HepG2 (cell line): ENCODE data around the gene MOB4. TPM values are rescaled to one million over a fixed set of nuclear protein-coding genes. Genes with fewer than 3 reads are reported as not detected.

Source experiments
- ATAC-seq: fragments of 200-7000 bp; cut with Tn5 transposase; 3 replicates; pipeline ENCODE4 v1.9.1; 2020; ENCODE audit warnings: mild to moderate bottlenecking, moderate library complexity
- Bru-seq: library from RNA; stranded (reverse); fragments of 400-500 nt; gene quantifications from one replicate; lab custom pipeline; 2021; lab: Mats Ljungman, UMichigan
- BruChase-seq, 2 experiments: library from RNA; stranded (reverse); fragments of 400-500 nt; gene quantifications; one replicate each; lab custom pipeline; 2021; lab: Mats Ljungman, UMichigan
- BruUV-seq: library from RNA; stranded (reverse); fragments of 400-500 nt; replicated peaks from 2 replicates; lab custom pipeline; 2021; lab: Mats Ljungman, UMichigan
- CTCF ChIA-PET: fragments of 300-600 bp; formaldehyde crosslinking; extraction: SDS; loops from one replicate; lab custom pipeline; 2021; ENCODE audit warnings: low total read pairs, inconsistent platforms, low intra/inter-chr PET ratio; lab: Yijun Ruan, JAX
- POLR2A ChIA-PET: fragments of 350-600 bp; sonication (Branson Sonifier 250); formaldehyde crosslinking; loops from one replicate; lab custom pipeline; 2020; ENCODE audit warnings: antibody characterized with exemption, inconsistent platforms; lab: Yijun Ruan, JAX
- DNase-seq: peaks from one replicate; pipeline ENCODE4 v3.0.0-alpha.2; 2015; ENCODE audit warnings: low spot score
- FAIRE-seq: peaks from 3 replicates; lab custom pipeline; 2011; peaks lifted over from hg19 to GRCh38; lab: Jason Lieb, UNC
- H2AFZ ChIP-seq: one replicate; pipeline ENCODE4 v1.6.1; 2011; ENCODE audit warnings: low read length, inconsistent platforms
- H3K27ac ChIP-seq: fragments of 300-600 bp; 3 replicates; pipeline ENCODE4 v1.8.0; 2011; ENCODE audit warnings: mixed run types, mild to moderate bottlenecking, mixed read lengths, low read length, inconsistent platforms; ENCODE audit not compliant: insufficient read depth; ENCODE audit errors: extremely low read length
- H3K27me3 ChIP-seq, 2 experiments: fragments of 200-600 bp in 1 of 2; 2 replicates in 1 of 2; 3 replicates in 1 of 2; pipeline versions ENCODE4 v1.6.0 to v1.8.0; 2011; ENCODE audit warnings: low read length in 2 of 2, mild to moderate bottlenecking in 2 of 2, moderate library complexity in 2 of 2, inconsistent platforms in 1 of 2; ENCODE audit not compliant: insufficient read depth in 2 of 2, control insufficient read depth in 1 of 2
- H3K36me3 ChIP-seq, 2 experiments: fragments of 200-600 bp in 1 of 2; replicated peaks in 1 of 2; 2 replicates in 1 of 2; 3 replicates in 1 of 2; pipeline versions ENCODE4 v1.5.1 to v1.8.0; 2011; ENCODE audit warnings: low read length in 2 of 2, inconsistent platforms in 1 of 2; ENCODE audit not compliant: insufficient read depth in 2 of 2, control insufficient read depth in 1 of 2
- H3K4me1 ChIP-seq: 2 replicates; pipeline ENCODE4 v1.5.1; 2012; ENCODE audit warnings: low read length, inconsistent platforms; ENCODE audit not compliant: insufficient read depth
- H3K4me2 ChIP-seq: 2 replicates; pipeline ENCODE4 v1.6.0; 2011; ENCODE audit warnings: low read depth, low read length, inconsistent platforms
- H3K4me3 ChIP-seq, 3 experiments: fragments of 200-600 bp in 1 of 3; sonication (generic), shearing (Covaris generic) in 1 of 3; replicated peaks in 1 of 3; 2 replicates each; pipeline ENCODE4 v1.5.1; 2011 to 2016; ENCODE audit warnings: low read length in 3 of 3, inconsistent platforms in 2 of 3, low read depth in 2 of 3, mild to moderate bottlenecking in 2 of 3, control low read depth in 1 of 3, mixed read lengths in 1 of 3; ENCODE audit not compliant: insufficient read depth in 1 of 3
- H3K79me2 ChIP-seq: one replicate; pipeline ENCODE4 v1.6.1; 2011; ENCODE audit warnings: low read length, inconsistent platforms; ENCODE audit not compliant: insufficient read depth
- H3K9ac ChIP-seq: 2 replicates; pipeline ENCODE4 v1.6.0; 2011; ENCODE audit warnings: mild to moderate bottlenecking, low read depth, low read length, inconsistent platforms; ENCODE audit not compliant: insufficient read depth
- H3K9me3 ChIP-seq: 2 replicates; pipeline ENCODE4 v1.5.1; 2012; ENCODE audit warnings: mild to moderate bottlenecking, low read length
- H4K20me1 ChIP-seq: 2 replicates; pipeline ENCODE4 v1.6.0; 2011; ENCODE audit warnings: inconsistent platforms, mild to moderate bottlenecking, low read length, moderate library complexity; ENCODE audit not compliant: insufficient read depth
- CREB3 ChIP-seq: sonication (generic); formaldehyde crosslinking; IDR thresholded peaks from 2 replicates; pipeline ENCODE4 v1.5.0; 2020; ENCODE audit warnings: missing genetic modification reagents
- GMEB1 ChIP-seq: sonication (generic); formaldehyde crosslinking; IDR thresholded peaks from 2 replicates; pipeline ENCODE4 v1.5.1; 2020; ENCODE audit warnings: missing genetic modification reagents, mild to moderate bottlenecking, borderline replicate concordance
- MTA3 ChIP-seq: sonication (generic); formaldehyde crosslinking; IDR thresholded peaks from 2 replicates; pipeline ENCODE4 v1.4.0; 2020; ENCODE audit warnings: missing genetic modification reagents
- U2AF2 ChIP-seq: fragments of 200-400 bp; formaldehyde crosslinking; IDR thresholded peaks from 2 replicates; pipeline ENCODE4 v1.6.1; 2017; ENCODE audit warnings: low read depth, mild to moderate bottlenecking, low read length
- ZHX1 ChIP-seq: sonication (generic); formaldehyde crosslinking; IDR thresholded peaks from 2 replicates; pipeline ENCODE4 v1.8.1; 2022; ENCODE audit warnings: low read depth, mild to moderate bottlenecking, missing genetic modification reagents
- ZKSCAN5 ChIP-seq: sonication (generic); formaldehyde crosslinking; IDR thresholded peaks from 2 replicates; pipeline ENCODE4 v1.5.1; 2020; ENCODE audit warnings: mild to moderate bottlenecking, missing genetic modification reagents
- ZNF598 ChIP-seq: sonication (generic); formaldehyde crosslinking; IDR thresholded peaks from 2 replicates; pipeline ENCODE4 v1.5.1; 2020; ENCODE audit warnings: mild to moderate bottlenecking, missing genetic modification reagents, borderline replicate concordance
- ZNF616 ChIP-seq: sonication (generic); formaldehyde crosslinking; IDR thresholded peaks from 2 replicates; pipeline ENCODE4 v1.5.0; 2020; ENCODE audit warnings: low read depth, mild to moderate bottlenecking, missing genetic modification reagents
- ZNF766 ChIP-seq: sonication (generic); formaldehyde crosslinking; IDR thresholded peaks from 2 replicates; pipeline ENCODE4 v1.5.0; 2020; ENCODE audit warnings: missing genetic modification reagents, borderline replicate concordance
- ZNF782 ChIP-seq: sonication (generic); formaldehyde crosslinking; IDR thresholded peaks from 2 replicates; pipeline ENCODE4 v1.4.0; 2020; ENCODE audit warnings: missing genetic modification reagents, mild to moderate bottlenecking, borderline replicate concordance
- WGBS: methylation state at CpG from one replicate; pipeline ENCODE4 v1.1.6; 2017; ENCODE audit warnings: low lambda C conversion rate; 5-methylcytosine and 5-hydroxymethylcytosine counted together
- in situ Hi-C: cut with HindIII; loops from 2 replicates; pipeline ENCODE4 v1.10.0; 2017; ENCODE audit warnings: low pct_unique_long_range_greater_than_20kb; ENCODE audit not compliant: extremely low pct_ligation_motif_present
- intact Hi-C: fragments of 100-400 bp; cut with micrococcal nuclease; formaldehyde crosslinking; loops from one replicate; pipeline ENCODE4 v1.10.0; 2022; ENCODE audit not compliant: unreplicated experiment
- long read RNA-seq, 2 experiments: library from RNA in 1 of 2; library from polyadenylated mRNA in 1 of 2; stranded (forward) in 1 of 2; unstranded in 1 of 2; transcript quantifications; one replicate each; pipeline ENCODE4 v2.0.0, GENCODE V29; 2019 to 2022
- polyA minus RNA-seq, 3 experiments: library from RNA; depleted of rRNA, polyadenylated mRNA; stranded (reverse); fragments of >200 nt; gene quantifications; 2 replicates each; pipeline ENCODE4 v1.2.3, GENCODE V29; 2011; ENCODE audit warnings: low replicate concordance in 1 of 3
- polyA plus RNA-seq, 8 experiments: library from polyadenylated mRNA; depleted of rRNA in 3 of 8; stranded (reverse) in 7 of 8; unstranded in 1 of 8; fragments of >200 nt; fragmentation: Illumina TruSeq in 4 of 8; extraction: Trizol in 4 of 8; gene quantifications; 2 replicates each; pipeline versions ENCODE4 v1.2.1 to v1.2.3, GENCODE V29; 2011 to 2016; ENCODE audit warnings: low read depth in 4 of 8, missing spikeins in 1 of 8, mixed read lengths in 1 of 8; ENCODE audit not compliant: insufficient read depth in 1 of 8
- total RNA-seq, 5 experiments: library from RNA; depleted of rRNA; stranded (reverse); fragments of >200 nt; fragmentation: Illumina TruSeq; extraction: Trizol; gene quantifications; 2 replicates each; pipeline ENCODE4 v1.2.3, GENCODE V29; 2016; ENCODE audit warnings: low read depth in 1 of 5

MOB4 gene
- total RNA-seq (2016; rRNA removed; fragmentation: Illumina TruSeq; extraction: Trizol) (38.6 and 68.3 TPM in 2 replicates), polyA plus RNA-seq (2011; rRNA removed) (21.6 and 35.7 TPM in 2 replicates), polyA minus RNA-seq (2011; rRNA and poly(A)+ RNA removed; ENCODE audit: low replicate concordance) (4.3 and 6.0 TPM in 2 replicates), Bru-seq, nascent RNA (percentile 94 among the genes with signal in this experiment), BruChase-seq, experiment 1, labeled RNA remaining after a 6-hour chase (percentile 98 among the genes with signal in this experiment), BruChase-seq, experiment 2, labeled RNA remaining after a 2-hour chase (percentile 98 among the genes with signal in this experiment)
- 9.3 and 12.1 TPM in 2 replicates for total RNA-seq (2016; cell fraction: cytosol; rRNA removed; fragmentation: Illumina TruSeq; extraction: Trizol; ENCODE audit: low read depth)
- total RNA-seq (2016; cell fraction: insoluble cytoplasmic fraction; rRNA removed; fragmentation: Illumina TruSeq; extraction: Trizol): 40.9 and 72.6 TPM in 2 replicates
- total RNA-seq (2016; cell fraction: membrane; rRNA removed; fragmentation: Illumina TruSeq; extraction: Trizol): 18.9 and 19.0 TPM in 2 replicates
- 24.2 and 27.0 TPM in 2 replicates for total RNA-seq (2016; cell fraction: nucleus; rRNA removed; fragmentation: Illumina TruSeq; extraction: Trizol)
- polyA plus RNA-seq (2011; cell fraction: cytosol; rRNA removed): 14.7 and 22.7 TPM in 2 replicates
- 5.7 and 6.8 TPM in 2 replicates for polyA plus RNA-seq (2011; cell fraction: nucleus; rRNA removed)
- 35.0 and 42.6 TPM in 2 replicates for polyA plus RNA-seq (2012)
- 4.4 and 4.5 TPM in 2 replicates for polyA plus RNA-seq (2016; cell fraction: cytosol; fragmentation: Illumina TruSeq; extraction: Trizol; ENCODE audit: low read depth)
- polyA plus RNA-seq (2016; cell fraction: insoluble cytoplasmic fraction; fragmentation: Illumina TruSeq; extraction: Trizol; ENCODE audit: low read depth): 81.1 and 90.4 TPM in 2 replicates
- 10.8 and 11.2 TPM in 2 replicates for polyA plus RNA-seq (2016; cell fraction: membrane; fragmentation: Illumina TruSeq; extraction: Trizol; ENCODE audit: low read depth)
- polyA plus RNA-seq (2016; cell fraction: nucleus; fragmentation: Illumina TruSeq; extraction: Trizol; ENCODE audit: insufficient read depth, low read depth): 35.1 and 36.4 TPM in 2 replicates
- 19.6 and 25.8 TPM in 2 replicates for polyA minus RNA-seq (2011; cell fraction: cytosol; rRNA and poly(A)+ RNA removed)
- 30.6 and 35.3 TPM in 2 replicates for polyA minus RNA-seq (2011; cell fraction: nucleus; rRNA and poly(A)+ RNA removed)
- long read RNA-seq, experiment 1, transcript MOB4-202 (8 exons, 3,986 nt): major isoform, 56 of 67 reads
- long read RNA-seq, experiment 1, transcript MOB4-207 (7 exons, 1,021 nt): minor isoform, 9 of 67 reads
- long read RNA-seq, experiment 1, partial matches to known transcripts: 0 of 67 reads
- long read RNA-seq, experiment 1, other reads (novel, unspliced or antisense): 2 of 67 reads
- long read RNA-seq, experiment 2, transcript MOB4-202 (8 exons, 3,986 nt): major isoform, 23 of 91 reads
- long read RNA-seq, experiment 2, partial matches to known transcripts: 20 of 91 reads
- long read RNA-seq, experiment 2, other reads (novel, unspliced or antisense): 46 of 91 reads

- no peak for FAIRE-seq
- peak; percentile 93 for DNase-seq
- Histone ChIP-seq H3K79me2 (peaks cover 55% of the 10 kb centered on the region), H3K4me2 (peak within 1 kb of the TSS; percentile 79), H3K9me3 (no peaks in the 10 kb centered on the region), H4K20me1 (peaks cover 24% of the 10 kb centered on the region), H2AFZ (peak within 1 kb of the TSS; percentile 60), H3K9ac (peak within 1 kb of the TSS; percentile 97), H3K27me3 (no peaks in the 10 kb centered on the region; a peak in 1 of 5 replicates), H3K4me1 (peaks cover 45% of the 10 kb centered on the region), H3K27ac (peak within 1 kb of the TSS; percentile 77), H3K4me3 (peak within 1 kb of the TSS; percentile 89 to 98 (median 91)), H3K36me3 (0 out of 5 replicates have a peak, but pooled peaks cover 0 to 3% of the 10 kb centered on the region in 2 experiments)
- peak; percentile 96 for ATAC-seq
- CTCF ChIA-PET: no interaction called here
- in situ Hi-C loops (loop anchor here (10.0 kb wide), 1 partner anchor 189 kb away; the partner anchor contains the start of gene MARS2), intact Hi-C loops (loop anchor here (1.0 to 5.0 kb wide), 5 partner anchors 16 to 261 kb away; partner anchors contain the start of genes COQ10B, HSPE1 and MARS2)
- POLR2A ChIA-PET: interaction anchor here (0.8 to 5.6 kb wide), 17 partner anchors 8 to 190 kb away, joined by 3 to 177 read pairs (median 9); partner anchors contain the start of genes COQ10B, HSPD1, HSPE1 and MARS2
- BruUV-seq: no TSS peak
- WGBS: 0% methylated on average over 2 of the region's 66 CpGs
- TF ChIP-seq ZKSCAN5: no peak; the same call in 1 of the 2 replicates
- TF ChIP-seq ZHX1: no peak; the same call in none of the 2 replicates
- TF ChIP-seq GMEB1: peak; percentile 100
- TF ChIP-seq ZNF782: peak; percentile 93; the same call in 1 of the 2 replicates
- TF ChIP-seq U2AF2: no peak
- peak; percentile 80; the same call in 1 of the 2 replicates for TF ChIP-seq CREB3 (CRISPR knock-in tag)
- TF ChIP-seq ZNF598 (CRISPR knock-in tag): peak; percentile 97
- peak; percentile 84 for TF ChIP-seq ZNF616
- TF ChIP-seq MTA3: no peak
- peak; percentile 90 for TF ChIP-seq ZNF766
Observed at GRCh38 chr2:197515739-197516392, at the start of gene MOB4. TSS of gene MOB4 (plus strand) at chr2:197516066. CDS start at chr2:197516087, 21 bp downstream.
